ENCODE data around the gene ZNF44. TPM values are rescaled to one million over a fixed set of nuclear protein-coding genes. Genes with fewer than 3 reads are reported as not detected.
A peak's percentile ranks its signal among the peaks of the same experiment; 100 is the strongest.

ZNF44 gene
- total and polyA plus RNA-seq, 2 of the 13 experiments (the other 11 are each of a cell fraction or from before 2014, with no cell fraction given), result 6.9 to 15.7 TPM

DNA sequence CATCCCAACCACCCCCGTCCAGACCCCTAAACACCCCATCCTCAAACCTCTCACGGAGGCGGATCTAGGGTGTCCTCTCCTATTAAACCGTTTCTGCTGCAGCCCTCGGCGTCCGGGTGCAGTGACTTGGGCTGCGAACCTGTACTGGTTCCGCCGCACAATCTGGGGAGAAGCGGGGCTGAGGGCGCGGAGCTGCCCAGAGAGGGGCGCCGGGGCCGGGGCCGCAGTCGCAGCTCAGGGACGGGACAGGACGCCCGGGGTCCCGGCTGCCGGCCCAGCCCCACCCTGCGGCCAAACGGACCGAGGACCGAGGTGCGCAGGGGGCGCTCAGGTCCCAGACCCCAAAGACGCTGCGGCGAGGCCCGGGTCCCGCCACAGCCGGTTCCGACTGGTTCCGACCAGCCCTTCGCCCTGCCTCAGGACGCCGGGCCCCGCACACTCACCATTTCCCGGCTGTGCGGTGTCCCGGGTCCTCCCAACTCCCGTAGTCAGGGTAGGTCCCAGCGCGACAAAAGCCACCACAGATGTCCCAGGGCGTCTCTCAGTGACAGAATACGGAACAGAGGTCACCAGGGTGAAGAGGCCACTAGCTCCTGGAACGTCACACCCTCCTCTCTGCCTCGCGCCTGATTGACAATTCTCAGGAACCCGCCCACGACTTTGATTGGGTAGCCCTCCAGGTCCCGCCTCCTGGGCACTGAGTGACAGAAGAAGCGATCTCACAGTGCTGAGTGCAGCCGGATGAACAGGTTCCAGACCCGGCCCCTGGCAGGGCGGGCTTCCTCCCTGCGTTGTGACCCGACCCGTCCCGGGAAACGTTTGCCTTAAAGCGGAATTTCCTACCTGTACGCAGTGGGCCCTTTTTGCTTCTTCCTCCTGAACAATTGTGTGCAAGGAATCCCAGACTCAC, at the start of gene ZNF44 (continued):
- TF ChIP-seq, protein P1, sequence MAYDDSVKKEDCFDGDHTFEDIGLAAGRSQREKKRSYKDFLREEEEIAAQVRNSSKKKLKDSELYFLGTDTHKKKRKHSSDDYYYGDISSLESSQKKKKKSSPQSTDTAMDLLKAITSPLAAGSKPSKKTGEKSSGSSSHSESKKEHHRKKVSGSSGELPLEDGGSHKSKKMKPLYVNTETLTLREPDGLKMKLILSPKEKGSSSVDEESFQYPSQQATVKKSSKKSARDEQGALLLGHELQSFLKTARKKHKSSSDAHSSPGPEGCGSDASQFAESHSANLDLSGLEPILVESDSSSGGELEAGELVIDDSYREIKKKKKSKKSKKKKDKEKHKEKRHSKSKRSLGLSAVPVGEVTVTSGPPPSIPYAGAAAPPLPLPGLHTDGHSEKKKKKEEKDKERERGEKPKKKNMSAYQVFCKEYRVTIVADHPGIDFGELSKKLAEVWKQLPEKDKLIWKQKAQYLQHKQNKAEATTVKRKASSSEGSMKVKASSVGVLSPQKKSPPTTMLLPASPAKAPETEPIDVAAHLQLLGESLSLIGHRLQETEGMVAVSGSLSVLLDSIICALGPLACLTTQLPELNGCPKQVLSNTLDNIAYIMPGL (CRISPR knock-in tag; IDR thresholded peaks at IDR 0.05; ENCODE audit: borderline replicate concordance in 1 of 2, low read depth in 1 of 2), result peak; percentile 41 to 84; a peak in 3 of 4 replicates
- TF ChIP-seq NFYC (CRISPR knock-in tag; IDR thresholded peaks at IDR 0.05) (peak; percentile 96), ZNF180 (CRISPR knock-in tag; IDR thresholded peaks at IDR 0.05; ENCODE audit: borderline replicate concordance, low read depth) (no peak), ZFYVE20 (CRISPR knock-in tag; IDR thresholded peaks at IDR 0.05; ENCODE audit: borderline replicate concordance, low read depth) (no peak), ZNF564 (CRISPR knock-in tag; IDR thresholded peaks at IDR 0.05) (0 out of 2 replicates have a peak, but pooled peaks have one; percentile 30), ZNF44 (CRISPR knock-in tag; IDR thresholded peaks at IDR 0.05) (0 out of 2 replicates have a peak, but pooled peaks have one; percentile 69), SOX5 (CRISPR knock-in tag; IDR thresholded peaks at IDR 0.05; ENCODE audit: borderline replicate concordance) (0 out of 2 replicates have a peak, but pooled peaks have one; percentile 12), SP1 (IDR thresholded peaks at IDR 0.05) (no peak), SP1 (CRISPR knock-in tag; IDR thresholded peaks at IDR 0.05) (peak; percentile 63; the same call in 1 of the 2 replicates), RBAK (CRISPR knock-in tag; IDR thresholded peaks at IDR 0.05) (no peak), HOXA3 (CRISPR knock-in tag; IDR thresholded peaks at IDR 0.05) (peak; percentile 58; the same call in 1 of the 2 replicates), CEBPB (IDR thresholded peaks at IDR 0.05; ENCODE audit: borderline replicate concordance, low read depth, low read length) (no peak), MEF2D (CRISPR knock-in tag; IDR thresholded peaks at IDR 0.05) (peak; percentile 33; the same call in 1 of the 2 replicates), ZNF629 (CRISPR knock-in tag; conservative IDR thresholded peaks at IDR 0.05) (no peak)
- TF ChIP-seq, protein P2, sequence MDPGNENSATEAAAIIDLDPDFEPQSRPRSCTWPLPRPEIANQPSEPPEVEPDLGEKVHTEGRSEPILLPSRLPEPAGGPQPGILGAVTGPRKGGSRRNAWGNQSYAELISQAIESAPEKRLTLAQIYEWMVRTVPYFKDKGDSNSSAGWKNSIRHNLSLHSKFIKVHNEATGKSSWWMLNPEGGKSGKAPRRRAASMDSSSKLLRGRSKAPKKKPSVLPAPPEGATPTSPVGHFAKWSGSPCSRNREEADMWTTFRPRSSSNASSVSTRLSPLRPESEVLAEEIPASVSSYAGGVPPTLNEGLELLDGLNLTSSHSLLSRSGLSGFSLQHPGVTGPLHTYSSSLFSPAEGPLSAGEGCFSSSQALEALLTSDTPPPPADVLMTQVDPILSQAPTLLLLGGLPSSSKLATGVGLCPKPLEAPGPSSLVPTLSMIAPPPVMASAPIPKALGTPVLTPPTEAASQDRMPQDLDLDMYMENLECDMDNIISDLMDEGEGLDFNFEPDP (CRISPR knock-in tag; conservative IDR thresholded peaks at IDR 0.05), result 0 out of 2 replicates have a peak, but pooled peaks have one; percentile 63
- TF ChIP-seq, protein P3, sequence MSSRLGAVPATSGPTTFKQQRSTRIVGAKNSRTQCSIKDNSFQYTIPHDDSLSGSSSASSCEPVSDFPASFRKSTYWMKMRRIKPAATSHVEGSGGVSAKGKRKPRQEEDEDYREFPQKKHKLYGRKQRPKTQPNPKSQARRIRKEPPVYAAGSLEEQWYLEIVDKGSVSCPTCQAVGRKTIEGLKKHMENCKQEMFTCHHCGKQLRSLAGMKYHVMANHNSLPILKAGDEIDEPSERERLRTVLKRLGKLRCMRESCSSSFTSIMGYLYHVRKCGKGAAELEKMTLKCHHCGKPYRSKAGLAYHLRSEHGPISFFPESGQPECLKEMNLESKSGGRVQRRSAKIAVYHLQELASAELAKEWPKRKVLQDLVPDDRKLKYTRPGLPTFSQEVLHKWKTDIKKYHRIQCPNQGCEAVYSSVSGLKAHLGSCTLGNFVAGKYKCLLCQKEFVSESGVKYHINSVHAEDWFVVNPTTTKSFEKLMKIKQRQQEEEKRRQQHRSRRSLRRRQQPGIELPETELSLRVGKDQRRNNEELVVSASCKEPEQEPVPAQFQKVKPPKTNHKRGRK (CRISPR knock-in tag; IDR thresholded peaks at IDR 0.05), result no peak
- TF ChIP-seq, protein P4, sequence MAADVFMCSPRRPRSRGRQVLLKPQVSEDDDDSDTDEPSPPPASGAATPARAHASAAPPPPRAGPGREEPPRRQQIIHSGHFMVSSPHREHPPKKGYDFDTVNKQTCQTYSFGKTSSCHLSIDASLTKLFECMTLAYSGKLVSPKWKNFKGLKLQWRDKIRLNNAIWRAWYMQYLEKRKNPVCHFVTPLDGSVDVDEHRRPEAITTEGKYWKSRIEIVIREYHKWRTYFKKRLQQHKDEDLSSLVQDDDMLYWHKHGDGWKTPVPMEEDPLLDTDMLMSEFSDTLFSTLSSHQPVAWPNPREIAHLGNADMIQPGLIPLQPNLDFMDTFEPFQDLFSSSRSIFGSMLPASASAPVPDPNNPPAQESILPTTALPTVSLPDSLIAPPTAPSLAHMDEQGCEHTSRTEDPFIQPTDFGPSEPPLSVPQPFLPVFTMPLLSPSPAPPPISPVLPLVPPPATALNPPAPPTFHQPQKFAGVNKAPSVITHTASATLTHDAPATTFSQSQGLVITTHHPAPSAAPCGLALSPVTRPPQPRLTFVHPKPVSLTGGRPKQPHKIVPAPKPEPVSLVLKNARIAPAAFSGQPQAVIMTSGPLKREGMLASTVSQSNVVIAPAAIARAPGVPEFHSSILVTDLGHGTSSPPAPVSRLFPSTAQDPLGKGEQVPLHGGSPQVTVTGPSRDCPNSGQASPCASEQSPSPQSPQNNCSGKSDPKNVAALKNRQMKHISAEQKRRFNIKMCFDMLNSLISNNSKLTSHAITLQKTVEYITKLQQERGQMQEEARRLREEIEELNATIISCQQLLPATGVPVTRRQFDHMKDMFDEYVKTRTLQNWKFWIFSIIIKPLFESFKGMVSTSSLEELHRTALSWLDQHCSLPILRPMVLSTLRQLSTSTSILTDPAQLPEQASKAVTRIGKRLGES (CRISPR knock-in tag; IDR thresholded peaks at IDR 0.05; ENCODE audit: borderline replicate concordance), result no peak
- TF ChIP-seq, protein P5, sequence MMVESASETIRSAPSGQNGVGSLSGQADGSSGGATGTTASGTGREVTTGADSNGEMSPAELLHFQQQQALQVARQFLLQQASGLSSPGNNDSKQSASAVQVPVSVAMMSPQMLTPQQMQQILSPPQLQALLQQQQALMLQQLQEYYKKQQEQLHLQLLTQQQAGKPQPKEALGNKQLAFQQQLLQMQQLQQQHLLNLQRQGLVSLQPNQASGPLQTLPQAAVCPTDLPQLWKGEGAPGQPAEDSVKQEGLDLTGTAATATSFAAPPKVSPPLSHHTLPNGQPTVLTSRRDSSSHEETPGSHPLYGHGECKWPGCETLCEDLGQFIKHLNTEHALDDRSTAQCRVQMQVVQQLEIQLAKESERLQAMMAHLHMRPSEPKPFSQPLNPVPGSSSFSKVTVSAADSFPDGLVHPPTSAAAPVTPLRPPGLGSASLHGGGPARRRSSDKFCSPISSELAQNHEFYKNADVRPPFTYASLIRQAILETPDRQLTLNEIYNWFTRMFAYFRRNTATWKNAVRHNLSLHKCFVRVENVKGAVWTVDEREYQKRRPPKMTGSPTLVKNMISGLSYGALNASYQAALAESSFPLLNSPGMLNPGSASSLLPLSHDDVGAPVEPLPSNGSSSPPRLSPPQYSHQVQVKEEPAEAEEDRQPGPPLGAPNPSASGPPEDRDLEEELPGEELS (CRISPR knock-in tag; IDR thresholded peaks at IDR 0.05), result peak; percentile 48; the same call in 1 of the 2 replicates

Measured in HepG2 (cell line).